ENCODE results near the gene PIH1D2. TPM values are rescaled to one million over a fixed set of nuclear protein-coding genes. Genes with fewer than 3 reads are reported as not detected.
A peak's percentile ranks its signal among the peaks of the same experiment; 100 is the strongest.

The PIH1D2 gene
- total and polyA plus RNA-seq, 9 of the 15 experiments (the other 6 are each of a cell fraction or from before 2014, with no cell fraction given): 1.5 to 5.4 (median 3.0) TPM

GRCh38 chr11:112029460-112029859 lies 44.4 kb downstream of the PIH1D2 start:
- FAIRE-seq: no peak

More at GRCh38 chr11:112029460-112029859, 44.4 kb downstream of the PIH1D2 start:
- no peaks in the 10 kb centered on the region for H4K20me1 ChIP-seq (replicated peaks; ENCODE audit: control insufficient read depth, insufficient read depth, low read length)
- no peaks in the 10 kb centered on the region for H3K9me3 ChIP-seq (replicated peaks; ENCODE audit: control insufficient read depth, insufficient read depth, low read depth, low read length)
- ATAC-seq (no peak), DNase-seq (ENCODE audit: extremely low read depth in 1 of 4, low spot score in 3 of 4) (no peak)
- POLR2A ChIA-PET: no interaction called here
- in situ Hi-C loops (cut with MboI) (no loop called here), intact Hi-C loops (cut with micrococcal nuclease) (no loop called here)
- no TSS peak for BruUV-seq (replicated peaks)
- CTCF ChIA-PET (ENCODE audit: low intra/inter-chr PET ratio): no interaction called here
- H3K4me3 ChIP-seq: no peak overlapping the region
- WGBS (ENCODE audit: insufficient coverage, low coverage, missing lambda C conversion rate): 92% methylated on average over 2 of the region's 2 CpGs
- H3K27ac ChIP-seq (ENCODE audit: extremely low read depth, low read depth, low read length): no peak overlapping the region
- H3K27me3 ChIP-seq (ENCODE audit: control insufficient read depth in 2 of 2, insufficient read depth in 2 of 2, low read length in 2 of 2): no peaks in the 10 kb centered on the region
- no peak overlapping the region for H3K9ac ChIP-seq (ENCODE audit: insufficient read depth in 1 of 2, low read depth in 2 of 2, low read length in 2 of 2)
- no peak overlapping the region for H3K4me2 ChIP-seq (ENCODE audit: insufficient read depth, low read length)
- TF ChIP-seq ZBTB40 (IDR thresholded peaks at IDR 0.05) (peak; percentile 84), ZBTB40 (CRISPR knock-in tag; IDR thresholded peaks at IDR 0.05) (peak; percentile 84), EP300 (IDR thresholded peaks at IDR 0.05; ENCODE audit: low read length) (no peak), TAL1 (IDR thresholded peaks at IDR 0.05) (no peak), ZNF384 (IDR thresholded peaks at IDR 0.05; ENCODE audit: low read depth, low read length) (peak; percentile 61; the same call in 1 of the 2 replicates), ZNF695 (CRISPR knock-in tag; IDR thresholded peaks at IDR 0.05) (no peak)
- peaks cover 64% of the 10 kb centered on the region for H3K36me3 ChIP-seq (ENCODE audit: control insufficient read depth, insufficient read depth, low read length)
- no peak overlapping the region for H2AFZ ChIP-seq (ENCODE audit: low read depth, low read length)
- peaks cover under 1 to 10% of the 10 kb centered on the region in 2 experiments; a peak in 2 of 5 replicates for H3K4me1 ChIP-seq (replicated peaks in 1 of 2; ENCODE audit: control insufficient read depth in 2 of 2, insufficient read depth in 2 of 2, low read length in 2 of 2)
- peaks cover 46% of the 10 kb centered on the region for H3K79me2 ChIP-seq (ENCODE audit: control insufficient read depth, insufficient read depth, low read length)
- H3K9me1 ChIP-seq (ENCODE audit: control insufficient read depth, insufficient read depth, low read length): no peaks in the 10 kb centered on the region
